Measurements from ENCODE around the gene RFLNA.

DNA sequence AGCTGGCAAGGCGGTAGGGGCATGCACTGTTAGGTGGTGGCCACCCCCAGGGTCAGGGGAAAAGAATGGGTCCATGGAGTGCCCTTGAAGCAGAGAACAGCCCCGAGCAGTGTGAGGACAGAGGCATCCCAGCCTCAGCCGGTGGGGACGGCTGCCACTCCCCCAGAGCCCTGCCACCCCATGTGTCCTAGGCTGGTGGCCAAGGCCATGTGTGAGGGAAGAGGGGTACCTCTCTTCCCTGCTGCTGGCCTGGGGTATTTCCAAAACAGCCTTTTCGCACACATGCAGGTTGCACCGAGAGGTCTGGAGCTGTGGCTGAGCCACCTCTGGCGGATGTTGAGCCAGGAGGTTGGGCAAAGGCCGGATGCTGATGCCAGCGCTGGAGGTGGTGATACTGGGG is 19.9 kb downstream of the RFLNA start:
- TF ChIP-seq, protein P1, sequence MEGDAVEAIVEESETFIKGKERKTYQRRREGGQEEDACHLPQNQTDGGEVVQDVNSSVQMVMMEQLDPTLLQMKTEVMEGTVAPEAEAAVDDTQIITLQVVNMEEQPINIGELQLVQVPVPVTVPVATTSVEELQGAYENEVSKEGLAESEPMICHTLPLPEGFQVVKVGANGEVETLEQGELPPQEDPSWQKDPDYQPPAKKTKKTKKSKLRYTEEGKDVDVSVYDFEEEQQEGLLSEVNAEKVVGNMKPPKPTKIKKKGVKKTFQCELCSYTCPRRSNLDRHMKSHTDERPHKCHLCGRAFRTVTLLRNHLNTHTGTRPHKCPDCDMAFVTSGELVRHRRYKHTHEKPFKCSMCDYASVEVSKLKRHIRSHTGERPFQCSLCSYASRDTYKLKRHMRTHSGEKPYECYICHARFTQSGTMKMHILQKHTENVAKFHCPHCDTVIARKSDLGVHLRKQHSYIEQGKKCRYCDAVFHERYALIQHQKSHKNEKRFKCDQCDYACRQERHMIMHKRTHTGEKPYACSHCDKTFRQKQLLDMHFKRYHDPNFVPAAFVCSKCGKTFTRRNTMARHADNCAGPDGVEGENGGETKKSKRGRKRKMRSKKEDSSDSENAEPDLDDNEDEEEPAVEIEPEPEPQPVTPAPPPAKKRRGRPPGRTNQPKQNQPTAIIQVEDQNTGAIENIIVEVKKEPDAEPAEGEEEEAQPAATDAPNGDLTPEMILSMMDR (IDR thresholded peaks at IDR 0.05), result no peak
- TF ChIP-seq POLR2A (IDR thresholded peaks at IDR 0.05), result no peak
